OCI-LY1 (cell line): ENCODE data around the gene EYS.

Source experiments
- CTCF ChIP-seq: fragments of 200-600 bp; sonication (generic), shearing (Covaris generic); IDR thresholded peaks from 2 replicates; pipeline ENCODE4 v1.5.1; 2017; ENCODE audit warnings: mild to moderate bottlenecking, antibody characterized with exemption, low read length, moderate library complexity, mixed read lengths
- EZH2 ChIP-seq: fragments of 200-600 bp; sonication (generic), shearing (Covaris generic); IDR thresholded peaks from 2 replicates; pipeline ENCODE4 v1.8.0; 2017; ENCODE audit warnings: borderline replicate concordance, mixed run types, mild to moderate bottlenecking, antibody characterized with exemption, low read length, moderate library complexity, mixed read lengths

- TF ChIP-seq CTCF (no peak), EZH2 (no peak)
These were observed 1913.4 kb downstream of the EYS start for GRCh38 chr6:63793465-63794137.
